Caco-2 (cell line): ENCODE measurements around the gene ADARB1. TPM values are rescaled to one million over a fixed set of nuclear protein-coding genes. Genes with fewer than 3 reads are reported as not detected.

ENCODE experiments used
- BruUV-seq: library from RNA; stranded (reverse); fragments of 400-500 nt; replicated peaks from 2 replicates; lab custom pipeline; 2021; lab: Mats Ljungman, UMichigan
- CTCF ChIA-PET: fragments of 300-600 bp; sonication (Branson Sonifier 250); formaldehyde crosslinking; loops from one replicate; lab custom pipeline; 2022; ENCODE audit warnings: antibody characterized with exemption; lab: Charles Lee
- POLR2A ChIA-PET: fragments of 300-600 bp; sonication (Branson Sonifier 250); formaldehyde crosslinking; loops from one replicate; lab custom pipeline; 2022; ENCODE audit warnings: antibody characterized with exemption; lab: Charles Lee
- DNase-seq, 2 experiments: peaks; one replicate each; pipeline versions ENCODE4 v3.0.0 to v3.0.0-alpha.2; 2020 to 2022
- H3K27me3 ChIP-seq: replicated peaks from 2 replicates; pipeline ENCODE4 v1.6.0; 2011; ENCODE audit warnings: low read length; ENCODE audit not compliant: control insufficient read depth, insufficient read depth
- H3K36me3 ChIP-seq: 2 replicates; pipeline ENCODE4 v1.5.1; 2011; ENCODE audit warnings: low read length; ENCODE audit not compliant: control insufficient read depth, insufficient read depth
- H3K4me1 ChIP-seq: fragments of 250-450 bp; sonication (Bioruptor Pico); 2 replicates; pipeline ENCODE4 v1.5.1; 2020; ENCODE audit warnings: mild to moderate bottlenecking
- H3K4me3 ChIP-seq: 2 replicates; pipeline ENCODE4 v1.5.1; 2011; ENCODE audit warnings: low read depth, mild to moderate bottlenecking, control low read depth, low read length
- H3K9me3 ChIP-seq: fragments of 250-450 bp; sonication (Bioruptor Pico); 2 replicates; pipeline ENCODE4 v1.5.1; 2020; ENCODE audit warnings: mild to moderate bottlenecking, moderate library complexity
- H3K27ac Mint-ChIP-seq: one replicate; pipeline ENCODE4 v1.8.0; 2022; ENCODE audit warnings: mixed read lengths; ENCODE audit not compliant: unreplicated experiment
- H3K27me3 Mint-ChIP-seq: one replicate; pipeline ENCODE4 v1.8.0; 2022; ENCODE audit warnings: mixed read lengths; ENCODE audit not compliant: insufficient read depth, unreplicated experiment
- H3K36me3 Mint-ChIP-seq: one replicate; pipeline ENCODE4 v1.8.0; 2022; ENCODE audit warnings: mild to moderate bottlenecking, mixed read lengths; ENCODE audit not compliant: insufficient read depth, unreplicated experiment
- H3K4me1 Mint-ChIP-seq: one replicate; pipeline ENCODE4 v1.8.0; 2022; ENCODE audit warnings: low read depth, mixed read lengths; ENCODE audit not compliant: unreplicated experiment
- H3K4me3 Mint-ChIP-seq: one replicate; pipeline ENCODE4 v1.8.0; 2022; ENCODE audit warnings: mild to moderate bottlenecking, moderate library complexity, mixed read lengths; ENCODE audit not compliant: unreplicated experiment
- H3K9me3 Mint-ChIP-seq: one replicate; pipeline ENCODE4 v1.8.0; 2022; ENCODE audit warnings: mixed read lengths; ENCODE audit not compliant: unreplicated experiment
- intact Hi-C: fragments of 100-400 bp; cut with micrococcal nuclease; formaldehyde crosslinking; loops from one replicate; pipeline ENCODE4 v1.10.0; 2022; ENCODE audit not compliant: unreplicated experiment
- total RNA-seq: library from RNA; stranded (reverse); gene quantifications from 2 replicates; pipeline ENCODE4 v1.2.3, GENCODE V29; 2022
- TF ChIP-seq, protein P1 (sequence below), 2 experiments: fragments of 200-600 bp in 1 of 2; IDR thresholded peaks; 1 replicate in 1 of 2; 2 replicates in 1 of 2; pipeline versions ENCODE4 v1.5.1 to v1.8.0; 2011 to 2022; ENCODE audit warnings: antibody characterized with exemption in 1 of 2, control low read depth in 1 of 2, inconsistent platforms in 1 of 2, low read depth in 1 of 2, low read length in 1 of 2, mild to moderate bottlenecking in 1 of 2, moderate library complexity in 1 of 2; ENCODE audit not compliant: insufficient read depth in 1 of 2, severe bottlenecking in 1 of 2, unreplicated experiment in 1 of 2

Gene ADARB1
- total RNA-seq, 1 experiment from 2014 or later, result 25.4 TPM

- no peak for DNase-seq
- peaks cover 10% of the 10 kb centered on the region for H3K4me1 Mint-ChIP-seq
- ChIA-PET POLR2A (no interaction called here), CTCF (interaction anchor here (2.0 kb wide), 1 partner anchor 17 kb away, joined by 7 read pairs; no protein-coding TSS in a partner anchor)
- H3K36me3 Mint-ChIP-seq, result no peaks in the 10 kb centered on the region
- no peaks in the 10 kb centered on the region for H3K36me3 ChIP-seq
- H3K9me3 ChIP-seq, result no peaks in the 10 kb centered on the region
- no peak overlapping the region for H3K4me3 Mint-ChIP-seq
- no peaks in the 10 kb centered on the region for H3K27me3 Mint-ChIP-seq
- no TSS peak for BruUV-seq
- peaks cover 7% of the 10 kb centered on the region for H3K9me3 Mint-ChIP-seq
- no peaks in the 10 kb centered on the region for H3K27me3 ChIP-seq
- TF ChIP-seq, protein P1, sequence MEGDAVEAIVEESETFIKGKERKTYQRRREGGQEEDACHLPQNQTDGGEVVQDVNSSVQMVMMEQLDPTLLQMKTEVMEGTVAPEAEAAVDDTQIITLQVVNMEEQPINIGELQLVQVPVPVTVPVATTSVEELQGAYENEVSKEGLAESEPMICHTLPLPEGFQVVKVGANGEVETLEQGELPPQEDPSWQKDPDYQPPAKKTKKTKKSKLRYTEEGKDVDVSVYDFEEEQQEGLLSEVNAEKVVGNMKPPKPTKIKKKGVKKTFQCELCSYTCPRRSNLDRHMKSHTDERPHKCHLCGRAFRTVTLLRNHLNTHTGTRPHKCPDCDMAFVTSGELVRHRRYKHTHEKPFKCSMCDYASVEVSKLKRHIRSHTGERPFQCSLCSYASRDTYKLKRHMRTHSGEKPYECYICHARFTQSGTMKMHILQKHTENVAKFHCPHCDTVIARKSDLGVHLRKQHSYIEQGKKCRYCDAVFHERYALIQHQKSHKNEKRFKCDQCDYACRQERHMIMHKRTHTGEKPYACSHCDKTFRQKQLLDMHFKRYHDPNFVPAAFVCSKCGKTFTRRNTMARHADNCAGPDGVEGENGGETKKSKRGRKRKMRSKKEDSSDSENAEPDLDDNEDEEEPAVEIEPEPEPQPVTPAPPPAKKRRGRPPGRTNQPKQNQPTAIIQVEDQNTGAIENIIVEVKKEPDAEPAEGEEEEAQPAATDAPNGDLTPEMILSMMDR (IDR thresholded peaks at IDR 0.05; ENCODE audit: insufficient read depth in 1 of 2, low read depth in 1 of 2, low read length in 1 of 2, severe bottlenecking in 1 of 2, unreplicated experiment in 1 of 2), result no peak
- no peak overlapping the region for H3K27ac Mint-ChIP-seq
- no peaks in the 10 kb centered on the region for H3K4me1 ChIP-seq
- no peak overlapping the region for H3K4me3 ChIP-seq
- intact Hi-C loops, result no loop called here
Observed at GRCh38 chr21:45029298-45029947, 45.0 kb upstream of the ADARB1 start.

GRCh38 chr21:45029948-45030681 is 44.3 kb upstream of the ADARB1 start:
- no peak for DNase-seq
- no peak overlapping the region for H3K4me3 Mint-ChIP-seq
- H3K27ac Mint-ChIP-seq, result no peak overlapping the region
- peaks cover 10% of the 10 kb centered on the region for H3K4me1 Mint-ChIP-seq
- H3K27me3 ChIP-seq, result no peaks in the 10 kb centered on the region
- no peaks in the 10 kb centered on the region for H3K36me3 Mint-ChIP-seq
- H3K27me3 Mint-ChIP-seq, result no peaks in the 10 kb centered on the region
- intact Hi-C loops, result no loop called here
- H3K36me3 ChIP-seq, result no peaks in the 10 kb centered on the region
- TF ChIP-seq, protein P1 (IDR thresholded peaks at IDR 0.05; ENCODE audit: insufficient read depth in 1 of 2, low read depth in 1 of 2, low read length in 1 of 2, severe bottlenecking in 1 of 2, unreplicated experiment in 1 of 2), result no peak
- no TSS peak for BruUV-seq
- POLR2A ChIA-PET, result no interaction called here
- H3K9me3 ChIP-seq, result no peaks in the 10 kb centered on the region; the same call in 1 of the 2 replicates
- no peak overlapping the region for H3K4me3 ChIP-seq
- CTCF ChIA-PET, result interaction anchor here (2.0 kb wide), 1 partner anchor 18 kb away, joined by 7 read pairs; no protein-coding TSS in a partner anchor
- no peaks in the 10 kb centered on the region for H3K9me3 Mint-ChIP-seq
- H3K4me1 ChIP-seq, result no peaks in the 10 kb centered on the region

- H3K27me3 Mint-ChIP-seq, result no peaks in the 10 kb centered on the region
- no TSS peak for BruUV-seq
Observed at GRCh38 chr21:45030682-45031570, 43.5 kb upstream of the ADARB1 start.

More at GRCh38 chr21:45030682-45031570, 43.5 kb upstream of the ADARB1 start:
- ChIA-PET CTCF (interaction anchor here (0.6 to 2.0 kb wide), 2 partner anchors 18 to 66 kb away, joined by 5 to 7 read pairs; no protein-coding TSS in a partner anchor), POLR2A (no interaction called here)
- Mint-ChIP-seq H3K9me3 (peaks cover 6% of the 10 kb centered on the region), H3K27ac (no peak overlapping the region), H3K4me3 (no peak overlapping the region), H3K36me3 (peaks cover 3% of the 10 kb centered on the region), H3K4me1 (peaks cover 10% of the 10 kb centered on the region)
- no peaks in the 10 kb centered on the region for H3K27me3 ChIP-seq
- no peaks in the 10 kb centered on the region for H3K4me1 ChIP-seq
- TF ChIP-seq, protein P1 (IDR thresholded peaks at IDR 0.05; ENCODE audit: insufficient read depth in 1 of 2, low read depth in 1 of 2, low read length in 1 of 2, severe bottlenecking in 1 of 2, unreplicated experiment in 1 of 2), result no peak
- no peak overlapping the region for H3K4me3 ChIP-seq
- DNase-seq, result no peak
- intact Hi-C loops, result no loop called here
- no peaks in the 10 kb centered on the region for H3K36me3 ChIP-seq
- peaks cover 4% of the 10 kb centered on the region; the same call in 1 of the 2 replicates for H3K9me3 ChIP-seq
